OCI-LY7 (cell line): ENCODE measurements around the gene CDR2. TPM values are rescaled to one million over a fixed set of nuclear protein-coding genes. Genes with fewer than 3 reads are reported as not detected.

Source experiments
- BruUV-seq: library from RNA; stranded (reverse); fragments of 400-500 nt; replicated peaks from 2 replicates; lab custom pipeline; 2021; lab: Mats Ljungman, UMichigan
- CTCF ChIA-PET: fragments of 300-600 bp; sonication (Branson Sonifier 250); formaldehyde crosslinking; loops from one replicate; lab custom pipeline; 2022; ENCODE audit warnings: antibody characterized with exemption; ENCODE audit not compliant: unreplicated experiment; lab: Charles Lee
- POLR2A ChIA-PET: fragments of 300-600 bp; sonication (Branson Sonifier 250); formaldehyde crosslinking; loops from one replicate; lab custom pipeline; 2022; ENCODE audit warnings: antibody characterized with exemption; lab: Charles Lee
- DNase-seq: peaks from one replicate; pipeline ENCODE4 v3.0.0-alpha.2; 2015; ENCODE audit warnings: low spot score
- H2AFZ ChIP-seq: fragments of 200-600 bp; sonication (generic), shearing (Covaris generic); 2 replicates; pipeline ENCODE4 v1.6.1; 2014; ENCODE audit warnings: mild to moderate bottlenecking, antibody characterized with exemption, low read length, moderate library complexity
- H3K27ac ChIP-seq: fragments of 200-600 bp; sonication (generic); 2 replicates; pipeline ENCODE4 v1.5.1; 2014; ENCODE audit warnings: mixed run types, low read depth, mild to moderate bottlenecking, moderate library complexity, low read length, inconsistent platforms; ENCODE audit not compliant: poor library complexity, severe bottlenecking
- H3K36me3 ChIP-seq: fragments of 200-600 bp; sonication (generic); 2 replicates; pipeline ENCODE4 v1.6.1; 2014; ENCODE audit warnings: mild to moderate bottlenecking, antibody characterized with exemption, low read length, moderate library complexity, mixed read lengths; ENCODE audit not compliant: insufficient read depth
- H3K4me1 ChIP-seq: fragments of 200-600 bp; sonication (generic); 2 replicates; pipeline ENCODE4 v1.5.1; 2014; ENCODE audit warnings: mild to moderate bottlenecking, low read length; ENCODE audit not compliant: insufficient read depth, poor library complexity, severe bottlenecking
- H3K4me2 ChIP-seq: fragments of 200-600 bp; sonication (generic); 2 replicates; pipeline ENCODE4 v1.6.1; 2014; ENCODE audit warnings: mild to moderate bottlenecking, low read length
- H3K4me3 ChIP-seq: fragments of 200-600 bp; sonication (generic); 2 replicates; pipeline ENCODE4 v1.5.1; 2014; ENCODE audit warnings: mild to moderate bottlenecking, low read depth, low read length; ENCODE audit not compliant: poor library complexity, severe bottlenecking
- H3K79me2 ChIP-seq: fragments of 200-600 bp; sonication (generic); 2 replicates; pipeline ENCODE4 v1.6.1; 2016; ENCODE audit warnings: low read depth, mild to moderate bottlenecking, low read length, moderate library complexity, mixed read lengths; ENCODE audit not compliant: insufficient read depth
- H3K9me2 ChIP-seq: fragments of 200-600 bp; sonication (generic); 2 replicates; pipeline ENCODE4 v1.6.1; 2016; ENCODE audit warnings: mild to moderate bottlenecking, low read length, mixed read lengths; ENCODE audit not compliant: insufficient read depth
- H3K9me3 ChIP-seq: fragments of 200-600 bp; sonication (generic); 2 replicates; pipeline ENCODE4 v1.6.1; 2014; ENCODE audit warnings: mild to moderate bottlenecking, mixed run types, low read length, mixed read lengths
- H4K20me1 ChIP-seq: fragments of 200-600 bp; sonication (generic); 2 replicates; pipeline ENCODE4 v1.6.1; 2014; ENCODE audit warnings: mild to moderate bottlenecking, antibody characterized with exemption, low read length, moderate library complexity, mixed read lengths; ENCODE audit not compliant: insufficient read depth
- EZH2phosphoT487 ChIP-seq: fragments of 200-600 bp; sonication (generic); IDR thresholded peaks from 2 replicates; pipeline ENCODE4 v1.6.1; 2018; ENCODE audit warnings: low read depth, borderline replicate concordance, mild to moderate bottlenecking, mixed run types, antibody characterized with exemption, low read length, moderate library complexity, mixed read lengths
- intact Hi-C: fragments of 100-400 bp; cut with micrococcal nuclease; formaldehyde crosslinking; loops from one replicate; pipeline ENCODE4 v1.10.0; 2022; ENCODE audit not compliant: unreplicated experiment
- total RNA-seq, 2 experiments: library from RNA; depleted of rRNA in 1 of 2; stranded (reverse); fragments of >200 nt in 1 of 2; shearing (Covaris generic) in 1 of 2; gene quantifications; 2 replicates each; pipeline ENCODE4 v1.2.3, GENCODE V29; 2014 to 2022
- TF ChIP-seq, protein P1 (sequence below): fragments of 200-600 bp; sonication (generic); conservative IDR thresholded peaks from 2 replicates; pipeline ENCODE4 v1.5.1; 2014; ENCODE audit warnings: mild to moderate bottlenecking, antibody characterized with exemption, low read length, moderate library complexity, mixed read lengths

The CDR2 gene
- total RNA-seq, 2 experiments from 2014 or later, result 33.0 to 38.3 TPM

DNA sequence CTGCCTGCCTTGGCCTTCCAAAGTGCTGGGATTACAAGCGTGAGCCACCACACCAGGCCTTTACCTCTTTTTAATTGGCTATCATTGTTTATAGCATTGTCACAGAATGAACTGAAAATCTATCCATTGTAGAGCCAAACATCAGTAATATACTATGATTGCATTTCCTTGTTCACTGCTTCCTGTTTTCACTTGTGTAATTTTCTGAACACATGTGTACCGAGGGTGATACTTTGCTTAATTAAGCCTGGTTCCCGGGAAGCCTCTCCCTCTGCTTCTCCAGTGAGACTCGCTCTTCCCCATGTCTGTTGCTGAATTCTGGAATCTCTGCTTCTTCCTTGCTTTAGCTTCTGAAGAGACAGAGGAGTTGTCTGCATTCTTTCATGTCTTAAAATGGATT is 44.1 kb downstream of the CDR2 start:
- no peaks in the 10 kb centered on the region for H3K9me2 ChIP-seq
- H3K4me3 ChIP-seq, result no peak overlapping the region
- no peak overlapping the region for H2AFZ ChIP-seq
- H3K27ac ChIP-seq, result no peak overlapping the region
- H4K20me1 ChIP-seq, result no peaks in the 10 kb centered on the region
- no peaks in the 10 kb centered on the region for H3K9me3 ChIP-seq
- POLR2A ChIA-PET, result interaction anchor here (0.6 to 0.7 kb wide), 3 partner anchors 21 to 313 kb away, joined by 3 to 15 read pairs (median 3); no protein-coding TSS in a partner anchor
- H3K79me2 ChIP-seq, result no peaks in the 10 kb centered on the region
- TF ChIP-seq, protein P1, sequence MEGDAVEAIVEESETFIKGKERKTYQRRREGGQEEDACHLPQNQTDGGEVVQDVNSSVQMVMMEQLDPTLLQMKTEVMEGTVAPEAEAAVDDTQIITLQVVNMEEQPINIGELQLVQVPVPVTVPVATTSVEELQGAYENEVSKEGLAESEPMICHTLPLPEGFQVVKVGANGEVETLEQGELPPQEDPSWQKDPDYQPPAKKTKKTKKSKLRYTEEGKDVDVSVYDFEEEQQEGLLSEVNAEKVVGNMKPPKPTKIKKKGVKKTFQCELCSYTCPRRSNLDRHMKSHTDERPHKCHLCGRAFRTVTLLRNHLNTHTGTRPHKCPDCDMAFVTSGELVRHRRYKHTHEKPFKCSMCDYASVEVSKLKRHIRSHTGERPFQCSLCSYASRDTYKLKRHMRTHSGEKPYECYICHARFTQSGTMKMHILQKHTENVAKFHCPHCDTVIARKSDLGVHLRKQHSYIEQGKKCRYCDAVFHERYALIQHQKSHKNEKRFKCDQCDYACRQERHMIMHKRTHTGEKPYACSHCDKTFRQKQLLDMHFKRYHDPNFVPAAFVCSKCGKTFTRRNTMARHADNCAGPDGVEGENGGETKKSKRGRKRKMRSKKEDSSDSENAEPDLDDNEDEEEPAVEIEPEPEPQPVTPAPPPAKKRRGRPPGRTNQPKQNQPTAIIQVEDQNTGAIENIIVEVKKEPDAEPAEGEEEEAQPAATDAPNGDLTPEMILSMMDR, result no peak
- no peak for TF ChIP-seq EZH2phosphoT487
- DNase-seq, result no peak
- no peak overlapping the region for H3K4me2 ChIP-seq
- H3K36me3 ChIP-seq, result peaks cover 96% of the 10 kb centered on the region
- CTCF ChIA-PET, result no interaction called here
- no peaks in the 10 kb centered on the region for H3K4me1 ChIP-seq
- BruUV-seq, result no TSS peak
- intact Hi-C loops, result no loop called here

DNA sequence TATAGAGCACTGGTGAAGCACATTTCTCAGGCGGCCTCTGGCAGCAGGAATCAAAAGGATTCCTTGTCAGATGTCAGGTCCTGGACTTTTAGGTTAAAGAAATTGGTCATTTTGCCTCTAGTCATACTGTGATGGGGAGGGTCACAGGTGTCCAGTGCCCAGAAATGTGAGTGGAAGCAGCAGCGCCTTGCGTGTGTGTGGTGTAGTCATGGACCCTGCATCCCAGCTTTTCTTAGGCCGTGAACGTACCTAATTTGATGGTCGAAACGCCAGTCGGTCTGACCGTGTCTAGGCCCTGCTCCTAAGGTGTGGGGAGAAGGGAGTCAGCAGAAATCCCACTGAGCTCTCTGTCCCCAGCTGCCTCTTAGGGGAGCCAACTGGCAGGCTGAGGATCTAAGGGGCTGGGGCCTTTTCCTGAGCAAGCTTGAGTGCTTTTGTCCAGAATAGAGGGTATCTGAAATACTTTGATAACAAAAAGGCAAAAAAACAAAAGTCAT is 45.2 kb downstream of the CDR2 start:
- intact Hi-C loops, result no loop called here

More for the DNA sequence above, 45.2 kb downstream of the CDR2 start:
- POLR2A ChIA-PET, result interaction anchor here (0.6 kb wide), 2 partner anchors 13 to 73 kb away, joined by 3 read pairs; no protein-coding TSS in a partner anchor
- H3K9me2 ChIP-seq, result no peaks in the 10 kb centered on the region
- H3K4me1 ChIP-seq, result no peaks in the 10 kb centered on the region
- H2AFZ ChIP-seq, result no peak overlapping the region
- CTCF ChIA-PET, result no interaction called here
- TF ChIP-seq EZH2phosphoT487, result no peak
- TF ChIP-seq, protein P1, result no peak
- no peak overlapping the region for H3K4me2 ChIP-seq
- no peak for DNase-seq
- no peaks in the 10 kb centered on the region for H3K9me3 ChIP-seq
- H3K79me2 ChIP-seq, result no peaks in the 10 kb centered on the region
- no peaks in the 10 kb centered on the region for H4K20me1 ChIP-seq
- no peak overlapping the region for H3K4me3 ChIP-seq
- H3K27ac ChIP-seq, result no peak overlapping the region
- no TSS peak for BruUV-seq
- H3K36me3 ChIP-seq, result peaks cover 96% of the 10 kb centered on the region
